Esophagus squamous epithelium (tissue), 5 donors: Measurements from ENCODE around the gene SPECC1. TPM values are rescaled to one million over a fixed set of nuclear protein-coding genes. Genes with fewer than 3 reads are reported as not detected.

Experiments used
- DNase-seq: peaks from one replicate; lab custom pipeline; 2025; lab: John Stamatoyannopoulos, UW
- H3K27ac ChIP-seq, 4 donors: fragments of 200-600 bp; sonication (generic); one replicate each; pipeline ENCODE4 v1.5.1; 2016 to 2019; ENCODE audit warnings: mild to moderate bottlenecking in 1 of 4
- H3K27me3 ChIP-seq, 4 donors: fragments of 200-600 bp; sonication (generic); 1 replicate in 3 of 4; 2 replicates in 1 of 4; pipeline versions ENCODE4 v1.5.1 to v1.6.0; 2017 to 2021; ENCODE audit warnings: antibody characterized with exemption in 1 of 4
- H3K36me3 ChIP-seq, 3 donors: fragments of 200-600 bp; sonication (generic); one replicate each; pipeline ENCODE4 v1.5.1; 2016 to 2019
- H3K4me1 ChIP-seq, 3 donors: fragments of 200-600 bp; sonication (generic); one replicate each; pipeline ENCODE4 v1.5.1; 2017 to 2019
- H3K4me3 ChIP-seq, 4 donors: fragments of 200-600 bp; sonication (generic); 1 replicate in 3 of 4; 2 replicates in 1 of 4; pipeline ENCODE4 v1.5.1; 2016 to 2019; ENCODE audit warnings: mild to moderate bottlenecking in 2 of 4, moderate library complexity in 1 of 4
- H3K9me3 ChIP-seq, 3 donors: fragments of 200-600 bp; sonication (generic); one replicate each; pipeline ENCODE4 v1.5.1; 2016 to 2019
- CTCF ChIP-seq, 6 experiments: fragments of 450-650 bp in 4 of 6; fragments of 200-600 bp in 2 of 6; sonication (generic) in 2 of 6; IDR thresholded peaks; one replicate each; pipeline ENCODE4 v1.5.1; 2016 to 2019; ENCODE audit warnings: antibody characterized with exemption in 6 of 6, mild to moderate bottlenecking in 4 of 6, moderate library complexity in 4 of 6
- POLR2A ChIP-seq, 4 donors: fragments of 450-650 bp; IDR thresholded peaks; one replicate each; pipeline ENCODE4 v1.6.1; 2017; ENCODE audit warnings: antibody characterized with exemption in 4 of 4, mild to moderate bottlenecking in 4 of 4, moderate library complexity in 3 of 4
- WGBS, 2 donors: methylation state at CpG; one replicate each; pipeline ENCODE4 v1.1.5; 2018; 5-methylcytosine and 5-hydroxymethylcytosine counted together
- intact Hi-C: fragments of 100-400 bp; cut with DNase I; formaldehyde crosslinking; loops from one replicate; pipeline ENCODE4 v1.15.0; 2022
- total RNA-seq, 4 donors: library from RNA; depleted of rRNA; stranded (reverse); fragments of >200 nt; gene quantifications; one replicate each; pipeline ENCODE4 v1.1.0, GENCODE V29; 2016
- donor health status: DM: yes; HTN: yes; CAD: no.

The SPECC1 gene
- total RNA-seq, 4 donors from 2014 or later, result 13.8 to 29.6 (median 19.0) TPM

DNA sequence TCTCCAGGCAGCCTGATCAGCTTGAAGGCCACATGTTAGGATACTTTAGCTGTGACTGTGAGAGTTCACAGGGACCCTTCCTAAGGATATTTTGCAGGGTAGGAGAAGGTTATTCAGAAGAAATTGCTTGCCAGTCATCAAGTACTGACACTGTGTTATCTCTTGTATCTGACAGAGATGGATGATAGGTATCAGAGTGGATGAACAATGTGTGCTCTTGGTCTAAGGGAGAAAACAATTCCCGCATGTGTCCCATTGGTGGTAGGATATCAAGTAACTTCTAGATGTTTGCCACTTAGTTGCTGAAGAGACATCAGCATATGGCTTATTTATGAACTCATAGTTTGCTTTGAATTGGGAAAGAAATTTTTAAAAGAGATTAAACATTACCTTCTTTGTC lies 219.3 kb downstream of the SPECC1 start:
- WGBS, 2 donors, result 76 to 100% methylated on average over 1 of the region's 1 CpG
- Histone ChIP-seq H3K27me3 (no peaks in the 10 kb centered on the region), H3K4me3 (no peak overlapping the region), H3K36me3 (peaks cover 0 to 18% (median 0%) of the 10 kb centered on the region in 3 donors), H3K27ac (no peak overlapping the region), H3K4me1 (peaks cover 0 to 10% (median 0%) of the 10 kb centered on the region in 3 donors), H3K9me3 (no peaks in the 10 kb centered on the region)
- intact Hi-C loops, result no loop called here
- DNase-seq, result no peak
- no peak for TF ChIP-seq POLR2A (IDR thresholded peaks at IDR 0.05)
- TF ChIP-seq CTCF (IDR thresholded peaks at IDR 0.05), result no peak

GRCh38 chr17:20228860-20229259 lies 219.7 kb downstream of the SPECC1 start:
- H3K4me1 ChIP-seq, result peaks cover 0 to 9% (median 0%) of the 10 kb centered on the region in 3 donors
- WGBS, 2 donors, result 60 to 68% methylated on average over 3 of the region's 3 CpGs
- no peak for TF ChIP-seq CTCF (IDR thresholded peaks at IDR 0.05)
- no peak for TF ChIP-seq POLR2A (IDR thresholded peaks at IDR 0.05)
- H3K27me3 ChIP-seq, result no peaks in the 10 kb centered on the region
- H3K36me3 ChIP-seq, result peaks cover 0 to 18% (median 0%) of the 10 kb centered on the region in 3 donors
- H3K27ac ChIP-seq, result no peak overlapping the region
- no peaks in the 10 kb centered on the region for H3K9me3 ChIP-seq
- H3K4me3 ChIP-seq, result no peak overlapping the region
- intact Hi-C loops, result no loop called here
- DNase-seq, result no peak

GRCh38 chr17:20230924-20231323 lies 221.8 kb downstream of the SPECC1 start:
- TF ChIP-seq POLR2A (IDR thresholded peaks at IDR 0.05) (no peak), CTCF (IDR thresholded peaks at IDR 0.05) (no peak)
- DNase-seq, result no peak
- no peak overlapping the region for H3K4me3 ChIP-seq
- H3K36me3 ChIP-seq, result peaks cover 0 to 18% (median 0%) of the 10 kb centered on the region in 3 donors
- peaks cover 0 to 6% (median 0%) of the 10 kb centered on the region in 3 donors for H3K4me1 ChIP-seq
- intact Hi-C loops, result no loop called here
- no peak overlapping the region for H3K27ac ChIP-seq
- WGBS, 2 donors, result 81 to 94% methylated on average over 2 of the region's 2 CpGs
- no peaks in the 10 kb centered on the region for H3K27me3 ChIP-seq
- no peaks in the 10 kb centered on the region for H3K9me3 ChIP-seq

GRCh38 chr17:20232611-20233010 lies 223.5 kb downstream of the SPECC1 start:
- Histone ChIP-seq H3K27ac (no peak overlapping the region), H3K36me3 (peaks cover 0 to 18% (median 0%) of the 10 kb centered on the region in 3 donors), H3K27me3 (no peaks in the 10 kb centered on the region), H3K9me3 (no peaks in the 10 kb centered on the region), H3K4me3 (no peak overlapping the region), H3K4me1 (no peaks in the 10 kb centered on the region)
- intact Hi-C loops, result no loop called here
- DNase-seq, result no peak
- TF ChIP-seq POLR2A (IDR thresholded peaks at IDR 0.05) (no peak), CTCF (IDR thresholded peaks at IDR 0.05) (no peak)
- WGBS, 2 donors, result 67 to 88% methylated on average over 1 to 4 of the region's 4 CpGs

DNA sequence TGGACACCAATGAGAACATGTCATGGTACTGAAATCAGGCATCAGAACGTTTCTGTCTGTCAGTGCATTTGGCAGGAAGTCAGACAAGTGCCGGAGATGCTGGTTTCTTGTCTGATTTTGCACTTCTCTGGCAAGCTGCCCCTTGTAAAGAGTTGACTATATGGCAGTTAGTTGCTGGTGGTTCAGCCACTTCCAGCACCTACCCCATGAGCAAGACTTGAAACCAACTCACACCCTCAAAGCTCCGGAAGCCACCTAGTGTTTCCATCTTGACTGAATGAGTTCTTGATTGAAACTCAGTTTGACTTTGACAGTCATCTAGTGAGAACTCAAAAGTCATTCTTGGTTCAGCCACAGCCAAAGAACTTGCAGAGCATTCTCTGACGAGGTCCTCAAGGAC lies 225.1 kb downstream of the SPECC1 start:
- intact Hi-C loops, result no loop called here

More for the DNA sequence above, 225.1 kb downstream of the SPECC1 start:
- peaks cover 0 to 13% (median 0%) of the 10 kb centered on the region in 3 donors for H3K36me3 ChIP-seq
- H3K27ac ChIP-seq, result no peak overlapping the region
- TF ChIP-seq CTCF (IDR thresholded peaks at IDR 0.05) (no peak), POLR2A (IDR thresholded peaks at IDR 0.05) (no peak)
- H3K27me3 ChIP-seq, result no peaks in the 10 kb centered on the region
- no peak for DNase-seq
- WGBS, 2 donors, result 53 to 69% methylated on average over 4 of the region's 4 CpGs
- H3K4me1 ChIP-seq, result no peaks in the 10 kb centered on the region
- H3K9me3 ChIP-seq, result no peaks in the 10 kb centered on the region
- H3K4me3 ChIP-seq, result no peak overlapping the region
